HepG2 (cell line): Measurements from ENCODE around the gene RPL37A.
A peak's percentile ranks its signal among the peaks of the same experiment; 100 is the strongest.

Source experiments
- FOSL2 ChIP-seq: sonication (generic); formaldehyde crosslinking; IDR thresholded peaks from 2 replicates; pipeline ENCODE4 v1.4.0; 2020; ENCODE audit warnings: missing genetic modification reagents
- NFE2L2 ChIP-seq: fragments of 150-350 bp; IDR thresholded peaks from 2 replicates; pipeline ENCODE4 v1.6.1; 2014; ENCODE audit warnings: low read length
- POLR2A ChIP-seq, 2 experiments: IDR thresholded peaks; 2 replicates each; pipeline ENCODE4 v1.6.1; 2011; ENCODE audit warnings: low read depth in 2 of 2, low read length in 2 of 2, mild to moderate bottlenecking in 1 of 2, moderate library complexity in 1 of 2; ENCODE audit not compliant: insufficient read depth in 1 of 2
- TCF7 ChIP-seq: sonication (generic); IDR thresholded peaks from 2 replicates; pipeline ENCODE4 v1.6.1; 2016; ENCODE audit warnings: antibody characterized with exemption, low read depth
- ZNF468 ChIP-seq: sonication (generic); formaldehyde crosslinking; IDR thresholded peaks from 2 replicates; pipeline ENCODE4 v1.8.0; 2022; ENCODE audit warnings: mild to moderate bottlenecking, moderate library complexity, missing genetic modification reagents
- ZNF737 ChIP-seq: sonication (generic); formaldehyde crosslinking; IDR thresholded peaks from 2 replicates; pipeline ENCODE4 v1.5.0; 2020; ENCODE audit warnings: missing genetic modification reagents, mild to moderate bottlenecking, borderline replicate concordance
- TF ChIP-seq, protein P1 (sequence below): sonication (generic); formaldehyde crosslinking; IDR thresholded peaks from 2 replicates; pipeline ENCODE4 v1.5.0; 2020; ENCODE audit warnings: mild to moderate bottlenecking, missing genetic modification reagents, moderate library complexity

DNA sequence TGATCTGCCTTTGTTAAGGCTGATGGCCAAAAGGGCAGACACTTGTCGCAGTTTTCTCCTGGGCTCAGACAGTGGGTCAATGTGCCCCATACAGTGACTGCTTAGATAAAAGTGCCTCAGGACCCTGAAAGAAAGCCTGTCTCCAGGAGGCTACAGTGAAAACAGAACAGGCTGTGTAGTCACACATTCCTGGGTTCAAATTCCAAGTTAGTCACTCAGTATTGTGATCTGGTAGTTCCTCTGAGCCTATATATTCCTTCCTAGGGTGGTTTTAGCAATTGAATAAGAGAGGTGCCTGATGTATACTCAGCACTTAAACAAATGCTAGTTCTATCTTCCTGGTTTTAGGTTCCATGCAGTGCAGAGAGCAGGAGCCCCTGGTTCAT lies 54.4 kb downstream of the RPL37A start:
- TF ChIP-seq ZNF737 (CRISPR knock-in tag) (no peak), FOSL2 (CRISPR knock-in tag) (peak; percentile 83), POLR2A (IDR thresholded peaks at IDR 0.05; ENCODE audit: insufficient read depth in 1 of 2, low read depth in 2 of 2, low read length in 2 of 2) (no peak), NFE2L2 (no peak), ZNF468 (CRISPR knock-in tag) (no peak), TCF7 (peak; percentile 30; the same call in 1 of the 2 replicates)
- TF ChIP-seq, protein P1, sequence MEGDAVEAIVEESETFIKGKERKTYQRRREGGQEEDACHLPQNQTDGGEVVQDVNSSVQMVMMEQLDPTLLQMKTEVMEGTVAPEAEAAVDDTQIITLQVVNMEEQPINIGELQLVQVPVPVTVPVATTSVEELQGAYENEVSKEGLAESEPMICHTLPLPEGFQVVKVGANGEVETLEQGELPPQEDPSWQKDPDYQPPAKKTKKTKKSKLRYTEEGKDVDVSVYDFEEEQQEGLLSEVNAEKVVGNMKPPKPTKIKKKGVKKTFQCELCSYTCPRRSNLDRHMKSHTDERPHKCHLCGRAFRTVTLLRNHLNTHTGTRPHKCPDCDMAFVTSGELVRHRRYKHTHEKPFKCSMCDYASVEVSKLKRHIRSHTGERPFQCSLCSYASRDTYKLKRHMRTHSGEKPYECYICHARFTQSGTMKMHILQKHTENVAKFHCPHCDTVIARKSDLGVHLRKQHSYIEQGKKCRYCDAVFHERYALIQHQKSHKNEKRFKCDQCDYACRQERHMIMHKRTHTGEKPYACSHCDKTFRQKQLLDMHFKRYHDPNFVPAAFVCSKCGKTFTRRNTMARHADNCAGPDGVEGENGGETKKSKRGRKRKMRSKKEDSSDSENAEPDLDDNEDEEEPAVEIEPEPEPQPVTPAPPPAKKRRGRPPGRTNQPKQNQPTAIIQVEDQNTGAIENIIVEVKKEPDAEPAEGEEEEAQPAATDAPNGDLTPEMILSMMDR: no peak; the same call in 1 of the 2 replicates
